Measurements from ENCODE around the gene TMEM108. TPM values are rescaled to one million over a fixed set of nuclear protein-coding genes. Genes with fewer than 3 reads are reported as not detected.
"Not testable (repeated sequence)": the region's sequence is repeated elsewhere in the genome, so short reads cannot be mapped to it uniquely, and the experiment has no call there.

The TMEM108 gene
- total RNA-seq (under 1 TPM in 5 of 7 donors, not detected in 2; under 0.01 to 0.84 (median 0.27) TPM), polyA plus RNA-seq (1 to 10 TPM in 1 of 2 donors, under 1 TPM in 1; 0.61 to 4.2 TPM)
- long read RNA-seq, donor 1, result 0 reads
- long read RNA-seq, donor 2, transcript TMEM108-205 (3 exons, 1,929 nt), result major isoform, 5 of 12 reads
- long read RNA-seq, donor 2, transcript TMEM108-201 (6 exons, 3,744 nt), result major isoform, 5 of 12 reads
- long read RNA-seq, donor 2, partial matches to known transcripts, result 0 of 12 reads
- long read RNA-seq, donor 2, other reads (novel, unspliced or antisense), result 0 of 12 reads
- long read RNA-seq, donor 3, partial matches to known transcripts, result 0 of 1 reads
- long read RNA-seq, donor 3, other reads (novel, unspliced or antisense), result 0 of 1 reads

- WGBS, 3 donors, result 0 to 1% (median 1%) methylated on average over 48 to 57 of the region's 57 CpGs
- Histone ChIP-seq H3K4me1 (ENCODE audit: insufficient read depth) (no peaks in the 10 kb centered on the region), H3K36me3 (no peaks in the 10 kb centered on the region), H3K4me3 (peak within 1 kb of the TSS; percentile 52), H3K27ac (no peak within 1 kb of the TSS), H3K9me3 (no peaks in the 10 kb centered on the region), H3K27me3 (no peaks in the 10 kb centered on the region)
- TF ChIP-seq EP300 (IDR thresholded peaks at IDR 0.05), result no peak
- no peak for TF ChIP-seq CTCF (IDR thresholded peaks at IDR 0.05)
- no peak for TF ChIP-seq POLR2A (IDR thresholded peaks at IDR 0.05)
- peak in 4 of 5 donors; percentile 9 to 52 (median 28) for DNase-seq
- intact Hi-C loops (cut with DNase I), result loop anchor here in 1 of 4 donors (10.0 kb wide), 1 partner anchor 313 kb away; the partner anchor contains the start of gene NPHP3
These were observed at the start of gene TMEM108 for GRCh38 chr3:133038089-133038730. TMEM108 (plus strand) TSS chr3:133038391.

GRCh38 chr3:132995971-132996370, 42.2 kb upstream of the TMEM108 start:
- Histone ChIP-seq H3K27ac (no peak overlapping the region), H3K4me3 (no peak overlapping the region), H3K4me1 (ENCODE audit: insufficient read depth) (no peaks in the 10 kb centered on the region), H3K9me3 (no peaks in the 10 kb centered on the region), H3K36me3 (no peaks in the 10 kb centered on the region), H3K27me3 (no peaks in the 10 kb centered on the region)
- 2 to 23% (median 10%) methylated on average over 1 of the region's 1 CpG for WGBS, 3 donors
- no peak for DNase-seq
- intact Hi-C loops (cut with DNase I), result no loop called here
- no peak for TF ChIP-seq EP300 (IDR thresholded peaks at IDR 0.05)
- TF ChIP-seq POLR2A (IDR thresholded peaks at IDR 0.05), result no peak
- no peak for TF ChIP-seq CTCF (IDR thresholded peaks at IDR 0.05)

- DNase-seq, result no peak
- no peak for TF ChIP-seq EP300 (IDR thresholded peaks at IDR 0.05)
- TF ChIP-seq POLR2A (IDR thresholded peaks at IDR 0.05), result no peak
- no peak for TF ChIP-seq CTCF (IDR thresholded peaks at IDR 0.05)
- no peak overlapping the region for H3K27ac ChIP-seq
- 90 to 96% (median 90%) methylated on average over 2 of the region's 2 CpGs for WGBS, 3 donors
- H3K27me3 ChIP-seq, result no peaks in the 10 kb centered on the region
- H3K9me3 ChIP-seq, result no peaks in the 10 kb centered on the region
- intact Hi-C loops (cut with DNase I), result no loop called here
- H3K4me1 ChIP-seq (ENCODE audit: insufficient read depth), result no peaks in the 10 kb centered on the region
- no peak overlapping the region for H3K4me3 ChIP-seq
- H3K36me3 ChIP-seq, result no peaks in the 10 kb centered on the region
These were observed 40.6 kb upstream of the TMEM108 start for GRCh38 chr3:132997404-132998185.

- 83 to 99% (median 89%) methylated on average over 7 to 8 of the region's 9 CpGs for WGBS, 3 donors
- DNase-seq; intact Hi-C loops (cut with DNase I); H3K27ac ChIP-seq; H3K4me3 ChIP-seq; H3K4me1 ChIP-seq (ENCODE audit: insufficient read depth); H3K27me3 ChIP-seq; H3K36me3 ChIP-seq; H3K9me3 ChIP-seq: not testable (repeated sequence)
These were observed 33.2 kb upstream of the TMEM108 start for GRCh38 chr3:133005032-133005431.
